ENCODE results near the gene EFHC1. TPM values are rescaled to one million over a fixed set of nuclear protein-coding genes. Genes with fewer than 3 reads are reported as not detected.

The EFHC1 gene
- total and polyA plus RNA-seq, 2 donors (not counting 1 experiment from before 2014, with no cell fraction given): 19.4 to 34.8 TPM

- no peaks in the 10 kb centered on the region for H3K79me2 ChIP-seq (ENCODE audit: control insufficient read depth, insufficient read depth, low read length)
- no peak overlapping the region for H3K27ac ChIP-seq (ENCODE audit: low read length in 2 of 2)
- intact Hi-C loops (cut with micrococcal nuclease): no loop called here
- no peaks in the 10 kb centered on the region for H3K36me3 ChIP-seq (replicated peaks in 1 of 2; ENCODE audit: control extremely low read depth in 1 of 2, control insufficient read depth in 1 of 2, extremely low read depth in 1 of 2, insufficient read depth in 2 of 2, low read length in 1 of 2)
- peaks cover 2% of the 10 kb centered on the region for H3K9me3 Mint-ChIP-seq (ENCODE audit: insufficient read depth)
- no peak overlapping the region for H3K4me2 ChIP-seq (replicated peaks; ENCODE audit: low read depth, low read length, poor library complexity, severe bottlenecking)
- H3K9me3 ChIP-seq (ENCODE audit: control extremely low read depth in 1 of 3, control insufficient read depth in 2 of 3, insufficient read depth in 1 of 3, low read length in 2 of 3): no peaks in the 10 kb centered on the region
- H3K4me1 Mint-ChIP-seq: peaks cover 1% of the 10 kb centered on the region
- H2AFZ ChIP-seq (ENCODE audit: insufficient read depth, low read depth, low read length, poor library complexity, severe bottlenecking): no peak overlapping the region
- DNase-seq (no peak), ATAC-seq (ENCODE audit: low read depth) (no peak)
- no peak overlapping the region for H3K9ac ChIP-seq (ENCODE audit: low read length)
- H3K27me3 ChIP-seq (replicated peaks in 1 of 4; ENCODE audit: control extremely low read depth in 1 of 4, control insufficient read depth in 3 of 4, insufficient read depth in 4 of 4, low read length in 3 of 4): no peaks in the 10 kb centered on the region
- H4K20me1 ChIP-seq (ENCODE audit: control insufficient read depth, insufficient read depth, low read length, poor library complexity, severe bottlenecking): no peaks in the 10 kb centered on the region
- H3K4me3 ChIP-seq (ENCODE audit: control extremely low read depth in 1 of 5, extremely low read depth in 1 of 5, insufficient read depth in 1 of 5, low read depth in 2 of 5, low read length in 4 of 5): no peak overlapping the region
- H3K27me3 Mint-ChIP-seq: no peaks in the 10 kb centered on the region
- POLR2A ChIA-PET: no interaction called here
- 100% methylated on average over 1 of the region's 4 CpGs for WGBS (ENCODE audit: insufficient coverage)
- no peak overlapping the region for H3K27ac Mint-ChIP-seq
- H3K4me1 ChIP-seq (ENCODE audit: control insufficient read depth in 2 of 2, insufficient read depth in 2 of 2, low read length in 2 of 2): no peaks in the 10 kb centered on the region
- no peak for TF ChIP-seq CTCF (IDR thresholded peaks at IDR 0.05)
- no peak for TF ChIP-seq EZH2 (IDR thresholded peaks at IDR 0.05; ENCODE audit: borderline replicate concordance, insufficient read depth, low read depth, low read length, poor library complexity, severe bottlenecking)
- H3K4me3 Mint-ChIP-seq: no peak overlapping the region
- CTCF ChIA-PET: no interaction called here
Measured at GRCh38 chr6:52474173-52474572, 54.0 kb downstream of the EFHC1 start.

GRCh38 chr6:52475307-52475706 lies 55.2 kb downstream of the EFHC1 start:
- ChIA-PET CTCF (no interaction called here), POLR2A (no interaction called here)
- H3K27me3 ChIP-seq (replicated peaks in 1 of 4; ENCODE audit: control extremely low read depth in 1 of 4, control insufficient read depth in 3 of 4, insufficient read depth in 4 of 4, low read length in 3 of 4): no peaks in the 10 kb centered on the region
- no peaks in the 10 kb centered on the region for H4K20me1 ChIP-seq (ENCODE audit: control insufficient read depth, insufficient read depth, low read length, poor library complexity, severe bottlenecking)
- no peaks in the 10 kb centered on the region for H3K79me2 ChIP-seq (ENCODE audit: control insufficient read depth, insufficient read depth, low read length)
- H3K4me3 ChIP-seq (ENCODE audit: control extremely low read depth in 1 of 5, extremely low read depth in 1 of 5, insufficient read depth in 1 of 5, low read depth in 2 of 5, low read length in 4 of 5): no peak overlapping the region
- no peak overlapping the region for H3K4me2 ChIP-seq (replicated peaks; ENCODE audit: low read depth, low read length, poor library complexity, severe bottlenecking)
- Mint-ChIP-seq H3K27me3 (no peaks in the 10 kb centered on the region), H3K27ac (no peak overlapping the region), H3K4me3 (no peak overlapping the region), H3K9me3 (ENCODE audit: insufficient read depth) (peaks cover 2% of the 10 kb centered on the region), H3K4me1 (peaks cover 1% of the 10 kb centered on the region)
- H2AFZ ChIP-seq (ENCODE audit: insufficient read depth, low read depth, low read length, poor library complexity, severe bottlenecking): no peak overlapping the region
- no peaks in the 10 kb centered on the region for H3K4me1 ChIP-seq (ENCODE audit: control insufficient read depth in 2 of 2, insufficient read depth in 2 of 2, low read length in 2 of 2)
- intact Hi-C loops (cut with micrococcal nuclease): no loop called here
- no peak for DNase-seq
- H3K27ac ChIP-seq (ENCODE audit: low read length in 2 of 2): no peak overlapping the region
- no peak for TF ChIP-seq EZH2 (IDR thresholded peaks at IDR 0.05; ENCODE audit: borderline replicate concordance, insufficient read depth, low read depth, low read length, poor library complexity, severe bottlenecking)
- no peak for TF ChIP-seq CTCF (IDR thresholded peaks at IDR 0.05)
- H3K36me3 ChIP-seq (replicated peaks in 1 of 2; ENCODE audit: control extremely low read depth in 1 of 2, control insufficient read depth in 1 of 2, extremely low read depth in 1 of 2, insufficient read depth in 2 of 2, low read length in 1 of 2): no peaks in the 10 kb centered on the region
- ATAC-seq (ENCODE audit: low read depth): no peak
- no CpG with 5 or more reads among the region's 2 CpGs for WGBS (ENCODE audit: insufficient coverage)
- no peak overlapping the region for H3K9ac ChIP-seq (ENCODE audit: low read length)
- no peaks in the 10 kb centered on the region for H3K9me3 ChIP-seq (ENCODE audit: control extremely low read depth in 1 of 3, control insufficient read depth in 2 of 3, insufficient read depth in 1 of 3, low read length in 2 of 3)

Measured in B cell (primary cell).